Stimulated activated CD4-positive, alpha-beta T cell treated with anti-CD3 and anti-CD28 coated beads, Interleukin-1b, Interleukin-23, amount 100 ng/mL, for 1 hour (primary cell): ENCODE data around the gene METRN.
"Not testable (repeated sequence)": the region's sequence is repeated elsewhere in the genome, so short reads cannot be mapped to it uniquely, and the experiment has no call there.

Source experiments
- DNase-seq, 2 donors: peaks; one replicate each; pipeline ENCODE4 v3.0.0-alpha.2; 2020; ENCODE audit warnings: low read depth in 2 of 2

The METRN gene

GRCh38 chr16:734981-735881 is 20.3 kb downstream of the METRN start:
- DNase-seq: no peak

GRCh38 chr16:735982-736453 is 21.1 kb downstream of the METRN start:
- DNase-seq: no peak

GRCh38 chr16:736936-737481 is 22.1 kb downstream of the METRN start:
- DNase-seq: no peak

GRCh38 chr16:739560-740458 is 24.9 kb downstream of the METRN start:
- DNase-seq: no peak

- no peak for DNase-seq
These were observed 25.5 kb downstream of the METRN start for GRCh38 chr16:740459-740763.

GRCh38 chr16:740764-741505 is 26.0 kb downstream of the METRN start, which contains the start of gene CIAO3:
TSS of gene CIAO3 (minus strand) at chr16:740997. CDS start at chr16:740985, 12 bp downstream.
- DNase-seq: peak; percentile 80 to 88

- no peak for DNase-seq
These were observed 27.2 kb downstream of the METRN start for GRCh38 chr16:741986-742629.

GRCh38 chr16:742894-743293 is 28.0 kb downstream of the METRN start:
- DNase-seq: not testable (repeated sequence)

GRCh38 chr16:743794-744500 is 29.0 kb downstream of the METRN start:
- DNase-seq: no peak

- no peak for DNase-seq
These were observed 30.8 kb downstream of the METRN start for GRCh38 chr16:745739-746138.

- DNase-seq: no peak
These were observed 31.7 kb downstream of the METRN start for GRCh38 chr16:746637-747036.

GRCh38 chr16:747978-748746 is 33.2 kb downstream of the METRN start:
- no peak for DNase-seq

GRCh38 chr16:749010-749409 is 34.1 kb downstream of the METRN start:
- no peak for DNase-seq

- DNase-seq: no peak
These were observed 35.6 kb downstream of the METRN start for GRCh38 chr16:750485-750884.

GRCh38 chr16:751152-752006 is 36.5 kb downstream of the METRN start:
- DNase-seq: no peak

GRCh38 chr16:752007-752312 is 37.0 kb downstream of the METRN start:
- no peak for DNase-seq

GRCh38 chr16:754121-754607 is 39.2 kb downstream of the METRN start:
- not testable (repeated sequence) for DNase-seq

GRCh38 chr16:754656-755055 is 39.7 kb downstream of the METRN start:
- DNase-seq: no peak

GRCh38 chr16:756428-756827 is 41.5 kb downstream of the METRN start:
- no peak for DNase-seq
